Left ventricle myocardium inferior (tissue), 1 donor: ENCODE results near the gene SMIM45.

Experiments used
- DNase-seq: peaks from one replicate; pipeline ENCODE4 v3.0.0-alpha.2; 2020
- H3K27ac ChIP-seq: fragments of 200-600 bp; replicated peaks from 2 replicates; pipeline ENCODE4 v1.8.0; 2021
- H3K27me3 ChIP-seq: fragments of 200-600 bp; 2 replicates; pipeline ENCODE4 v1.8.0; 2021; ENCODE audit warnings: low read depth
- H3K36me3 ChIP-seq: fragments of 200-600 bp; 2 replicates; pipeline ENCODE4 v1.8.0; 2021
- H3K4me1 ChIP-seq: fragments of 200-600 bp; 2 replicates; pipeline ENCODE4 v1.8.0; 2021
- H3K4me3 ChIP-seq: fragments of 200-600 bp; 2 replicates; pipeline ENCODE4 v1.8.0; 2021; ENCODE audit warnings: mild to moderate bottlenecking, moderate library complexity
- H3K9me3 ChIP-seq: fragments of 200-600 bp; replicated peaks from 2 replicates; pipeline ENCODE4 v1.8.0; 2021
- intact Hi-C: fragments of 100-400 bp; cut with micrococcal nuclease; formaldehyde crosslinking; loops from one replicate; pipeline ENCODE4 v1.11.0; 2022
- TF ChIP-seq, protein P1 (sequence below): fragments of 200-600 bp; IDR thresholded peaks from 2 replicates; pipeline ENCODE4 v1.8.0; 2021; ENCODE audit warnings: antibody characterized with exemption, mild to moderate bottlenecking, borderline replicate concordance
- donor health status: DM: no; HTN: yes; CAD: no; lungs with severe emphysema.

SMIM45 gene

DNA sequence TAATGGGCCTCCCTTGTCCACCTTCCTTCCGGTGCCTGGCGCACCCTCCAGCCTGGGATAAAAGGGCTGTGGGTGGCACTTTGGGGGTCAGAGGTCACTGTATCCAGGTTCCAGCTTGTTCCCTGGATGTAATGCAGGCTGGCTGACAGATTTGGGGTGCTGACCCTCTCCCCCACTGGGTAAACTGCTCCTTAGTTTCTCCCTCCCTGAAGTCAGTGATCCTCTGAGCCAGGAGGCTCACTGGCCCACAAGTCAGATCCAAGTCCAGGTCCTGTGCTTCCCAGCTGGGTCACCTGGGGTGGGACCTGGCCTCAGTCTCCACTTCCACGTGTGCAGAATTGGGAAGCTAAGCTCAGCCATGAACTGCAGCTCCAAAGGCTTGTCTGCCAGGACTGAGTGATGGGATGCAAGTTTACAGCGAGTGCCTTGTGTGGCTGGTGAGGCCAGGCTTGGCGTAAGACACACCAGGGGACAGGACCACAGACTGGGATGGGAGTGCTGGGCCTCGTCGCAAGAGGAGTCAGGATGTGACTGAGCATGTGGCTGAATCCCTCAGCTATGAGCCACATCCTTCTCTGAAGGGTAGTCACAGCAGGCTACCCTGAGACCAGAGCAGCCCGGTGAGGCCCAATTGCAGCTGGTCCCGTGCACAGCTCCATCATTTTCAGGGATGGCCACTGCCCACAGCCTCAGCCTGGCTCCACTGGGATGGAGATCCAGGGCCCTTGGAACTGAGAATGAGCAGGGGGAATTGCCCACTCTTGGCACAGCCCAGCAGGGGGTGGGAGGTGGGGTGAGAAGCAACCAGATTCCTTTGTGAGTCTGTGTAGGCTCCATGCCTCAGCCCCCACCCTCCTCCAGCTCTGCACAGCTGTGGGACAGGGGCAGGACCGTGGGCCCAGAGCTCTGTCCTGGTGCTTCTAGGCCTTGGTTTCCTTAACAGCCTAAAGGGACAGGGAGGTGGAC is 44.2 kb upstream of the SMIM45 start:
- no peak for DNase-seq
- peak overlapping the region; percentile 82 for H3K27ac ChIP-seq
- no peak overlapping the region for H3K4me3 ChIP-seq
- peaks cover 45% of the 10 kb centered on the region for H3K4me1 ChIP-seq
- H3K27me3 ChIP-seq, result peaks cover 36% of the 10 kb centered on the region
- H3K9me3 ChIP-seq, result no peaks in the 10 kb centered on the region
- intact Hi-C loops, result no loop called here
- peaks cover 41% of the 10 kb centered on the region for H3K36me3 ChIP-seq
- TF ChIP-seq, protein P1, sequence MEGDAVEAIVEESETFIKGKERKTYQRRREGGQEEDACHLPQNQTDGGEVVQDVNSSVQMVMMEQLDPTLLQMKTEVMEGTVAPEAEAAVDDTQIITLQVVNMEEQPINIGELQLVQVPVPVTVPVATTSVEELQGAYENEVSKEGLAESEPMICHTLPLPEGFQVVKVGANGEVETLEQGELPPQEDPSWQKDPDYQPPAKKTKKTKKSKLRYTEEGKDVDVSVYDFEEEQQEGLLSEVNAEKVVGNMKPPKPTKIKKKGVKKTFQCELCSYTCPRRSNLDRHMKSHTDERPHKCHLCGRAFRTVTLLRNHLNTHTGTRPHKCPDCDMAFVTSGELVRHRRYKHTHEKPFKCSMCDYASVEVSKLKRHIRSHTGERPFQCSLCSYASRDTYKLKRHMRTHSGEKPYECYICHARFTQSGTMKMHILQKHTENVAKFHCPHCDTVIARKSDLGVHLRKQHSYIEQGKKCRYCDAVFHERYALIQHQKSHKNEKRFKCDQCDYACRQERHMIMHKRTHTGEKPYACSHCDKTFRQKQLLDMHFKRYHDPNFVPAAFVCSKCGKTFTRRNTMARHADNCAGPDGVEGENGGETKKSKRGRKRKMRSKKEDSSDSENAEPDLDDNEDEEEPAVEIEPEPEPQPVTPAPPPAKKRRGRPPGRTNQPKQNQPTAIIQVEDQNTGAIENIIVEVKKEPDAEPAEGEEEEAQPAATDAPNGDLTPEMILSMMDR, result no peak

DNA sequence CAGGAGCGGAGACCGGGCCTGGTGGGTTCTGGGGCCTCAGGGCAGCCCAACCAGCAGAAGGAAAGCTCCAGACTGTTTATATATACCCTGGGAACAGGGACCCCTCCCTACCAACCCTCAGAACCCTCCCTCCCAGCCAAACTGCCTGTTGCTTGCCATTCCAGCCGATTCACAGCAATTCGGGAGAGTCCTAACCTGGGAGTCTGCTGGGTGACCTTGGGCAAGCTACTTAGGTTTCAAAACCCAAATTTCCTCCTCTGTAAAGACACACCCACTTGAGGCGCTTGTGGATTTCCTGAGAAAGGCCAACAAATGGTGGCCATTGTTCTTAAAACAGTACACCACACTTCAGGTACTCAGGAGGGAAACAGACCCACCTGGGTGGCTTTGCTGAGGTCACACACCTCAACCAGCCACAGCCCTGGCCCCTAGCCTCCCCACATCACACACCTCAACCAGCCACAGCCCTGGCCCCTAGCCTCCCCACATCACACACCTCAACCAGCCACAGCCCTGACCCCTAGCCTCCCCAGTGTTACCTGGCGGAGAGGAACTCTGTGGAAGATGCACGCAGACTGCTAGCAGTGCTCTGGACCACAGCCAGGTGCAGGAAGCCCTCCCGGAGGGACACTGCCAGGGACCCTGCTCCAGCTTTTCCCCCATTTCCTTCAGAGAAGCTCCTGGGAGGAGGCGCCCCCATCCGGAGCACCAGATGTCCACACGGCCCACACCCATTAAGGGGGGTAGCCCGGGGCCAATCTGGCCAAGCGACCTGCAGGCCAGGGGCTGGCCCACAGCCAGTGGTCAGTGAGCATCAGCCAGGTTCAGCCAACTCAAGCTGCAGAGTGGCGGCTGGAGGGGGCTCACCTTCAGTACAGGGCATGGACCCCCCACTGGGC is 43.3 kb upstream of the SMIM45 start:
- peaks cover 36% of the 10 kb centered on the region for H3K4me1 ChIP-seq
- TF ChIP-seq, protein P1, result no peak
- H3K9me3 ChIP-seq, result no peaks in the 10 kb centered on the region
- no peak for DNase-seq
- H3K4me3 ChIP-seq, result no peak overlapping the region
- peak overlapping the region; percentile 82 for H3K27ac ChIP-seq
- peaks cover 45% of the 10 kb centered on the region for H3K27me3 ChIP-seq
- intact Hi-C loops, result no loop called here
- H3K36me3 ChIP-seq, result peaks cover 39% of the 10 kb centered on the region

DNA sequence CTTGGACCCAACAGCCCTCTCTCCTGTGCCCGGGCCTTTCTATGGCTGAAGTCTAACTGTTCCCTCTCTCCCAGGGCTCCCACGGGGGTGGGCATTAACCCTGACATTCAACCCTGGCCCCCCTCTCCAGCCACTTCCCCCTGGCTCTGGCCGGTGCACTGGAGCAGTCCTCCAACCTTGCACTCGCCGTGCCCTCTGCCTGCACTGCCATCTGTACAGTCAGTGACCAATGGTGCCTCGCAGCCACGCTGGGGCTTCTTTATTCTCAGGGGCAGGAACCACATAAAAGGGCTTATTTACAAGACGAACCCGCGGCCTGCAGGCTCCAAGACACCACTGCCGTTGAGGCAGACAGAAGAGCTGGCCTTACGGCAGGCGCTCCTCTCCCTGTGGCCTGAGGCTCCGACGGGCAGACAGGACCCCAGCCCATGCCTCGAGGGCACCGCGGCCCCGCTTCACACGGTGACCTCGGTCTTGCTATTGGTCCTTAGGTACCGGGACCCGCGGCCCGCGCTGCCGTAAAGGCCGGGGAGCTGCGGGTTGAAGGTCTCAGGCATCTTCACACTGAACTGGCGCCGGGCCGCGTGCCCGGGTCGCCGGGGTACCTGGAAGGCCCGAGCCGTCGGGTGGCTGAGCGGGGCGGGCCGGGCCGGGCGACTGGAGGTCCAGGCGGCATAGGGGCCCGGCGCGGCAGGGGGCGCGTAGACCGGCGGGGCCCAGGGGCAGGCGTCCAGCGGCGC is 42.5 kb upstream of the SMIM45 start:
- Histone ChIP-seq H3K27me3 (peaks cover 53% of the 10 kb centered on the region), H3K27ac (peak overlapping the region; percentile 82), H3K4me1 (peaks cover 34% of the 10 kb centered on the region), H3K4me3 (peak overlapping the region; percentile 64), H3K9me3 (no peaks in the 10 kb centered on the region), H3K36me3 (peaks cover 31% of the 10 kb centered on the region)
- TF ChIP-seq, protein P1, result no peak
- DNase-seq, result no peak
- intact Hi-C loops, result no loop called here

DNA sequence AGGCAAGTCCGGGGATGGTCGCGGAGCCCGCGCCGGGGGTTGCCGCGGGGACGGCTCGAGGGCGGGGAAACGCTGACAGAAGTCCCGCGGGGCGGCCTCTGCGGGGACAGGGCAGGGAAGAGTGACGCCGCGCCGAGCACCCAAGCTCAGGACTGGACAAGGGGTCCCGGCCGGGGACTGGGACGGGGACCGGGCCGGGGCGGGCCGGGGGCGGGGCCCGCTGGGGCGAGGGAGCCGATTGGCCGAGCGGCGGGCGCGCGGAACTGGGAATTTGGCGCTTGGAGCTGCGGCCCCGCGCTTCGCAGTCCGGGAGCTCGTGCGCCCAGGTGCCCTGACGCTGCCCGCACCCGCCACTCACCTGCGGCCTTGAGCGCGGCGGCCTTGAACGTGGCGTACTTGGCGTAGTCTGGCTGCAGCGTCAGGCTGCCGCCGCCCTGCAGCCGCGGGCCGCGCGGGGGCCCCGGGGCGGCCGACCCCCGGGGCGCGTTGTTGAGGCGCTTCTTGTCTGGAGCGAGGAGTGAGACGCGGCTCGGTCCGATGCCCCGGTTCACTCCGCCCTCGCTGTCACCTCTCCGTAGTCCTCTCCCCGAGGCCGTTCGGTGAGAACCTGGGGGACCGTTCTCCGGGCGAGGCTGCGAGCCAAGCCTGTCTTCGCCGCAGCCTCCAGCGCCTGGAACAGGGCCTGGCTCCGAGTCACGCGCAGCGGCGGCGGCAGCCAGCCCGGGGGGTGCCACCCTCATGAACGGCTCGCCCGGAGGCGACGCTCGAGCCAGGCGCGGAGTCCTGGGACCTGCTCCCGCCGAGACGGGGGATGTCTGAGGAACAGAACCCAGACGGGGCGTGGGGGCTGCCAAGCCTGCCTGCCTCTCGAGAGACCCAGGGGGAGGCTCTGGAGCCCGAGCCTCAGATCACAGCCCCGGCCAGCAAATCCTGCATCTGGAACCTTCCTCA is 41.6 kb upstream of the SMIM45 start:
- Histone ChIP-seq H3K27me3 (peaks cover 62% of the 10 kb centered on the region), H3K9me3 (no peaks in the 10 kb centered on the region), H3K36me3 (peaks cover 23% of the 10 kb centered on the region), H3K4me1 (peaks cover 43% of the 10 kb centered on the region), H3K4me3 (peak overlapping the region; percentile 64), H3K27ac (peak overlapping the region; percentile 82)
- TF ChIP-seq, protein P1, result no peak
- intact Hi-C loops, result no loop called here
- peak; percentile 56 for DNase-seq
